CD4-positive, alpha-beta T cell (primary cell): ENCODE data around the gene AFF2. TPM values are rescaled to one million over a fixed set of nuclear protein-coding genes. Genes with fewer than 3 reads are reported as not detected.

Source experiments
- ATAC-seq: fragments of 200-7000 bp; cut with Tn5 transposase; one replicate; pipeline ENCODE4 v1.10.0; 2022; ENCODE audit warnings: mild to moderate bottlenecking; ENCODE audit not compliant: poor library complexity
- CTCF ChIA-PET: fragments of 350-600 bp; sonication (Branson Sonifier 250); formaldehyde crosslinking; loops from one replicate; lab custom pipeline; 2021; ENCODE audit warnings: antibody characterized with exemption, inconsistent platforms; lab: Charles Lee
- POLR2A ChIA-PET: fragments of 350-600 bp; sonication (Branson Sonifier 250); formaldehyde crosslinking; loops from one replicate; lab custom pipeline; 2021; ENCODE audit warnings: antibody characterized with exemption, inconsistent platforms; lab: Charles Lee
- DNase-seq, 14 experiments: peaks; one replicate each; pipeline ENCODE4 v3.0.0-alpha.2; 2013 to 2020; ENCODE audit warnings: mixed read lengths in 2 of 14
- H3K27ac ChIP-seq, 2 donors: one replicate each; pipeline versions ENCODE4 v1.5.1 to v1.7.0; 2013; ENCODE audit warnings: low read length in 2 of 2, low read depth in 1 of 2, mild to moderate bottlenecking in 1 of 2
- H3K27me3 ChIP-seq, 2 experiments: 1 replicate in 1 of 2; 2 replicates in 1 of 2; pipeline versions ENCODE4 v1.6.1 to v1.7.0; 2013; ENCODE audit warnings: low read length in 2 of 2, control low read depth in 1 of 2, mild to moderate bottlenecking in 1 of 2, moderate library complexity in 1 of 2; ENCODE audit not compliant: insufficient read depth in 2 of 2, control insufficient read depth in 1 of 2
- H3K36me3 ChIP-seq: one replicate; pipeline ENCODE4 v1.6.1; 2013; ENCODE audit warnings: low read length, control low read depth; ENCODE audit not compliant: insufficient read depth
- H3K4me1 ChIP-seq: one replicate; pipeline ENCODE4 v1.6.1; 2013; ENCODE audit warnings: low read length, control low read depth; ENCODE audit not compliant: insufficient read depth
- H3K4me3 ChIP-seq: one replicate; pipeline ENCODE4 v1.5.1; 2013; ENCODE audit warnings: mild to moderate bottlenecking, low read length, moderate library complexity
- H3K9me3 ChIP-seq, 2 experiments: 1 replicate in 1 of 2; 2 replicates in 1 of 2; pipeline versions ENCODE4 v1.6.1 to v1.7.0; 2013; ENCODE audit warnings: low read length in 2 of 2, mild to moderate bottlenecking in 2 of 2, control low read depth in 1 of 2, moderate library complexity in 1 of 2; ENCODE audit not compliant: control insufficient read depth in 1 of 2, insufficient read depth in 1 of 2
- H3K27ac Mint-ChIP-seq: one replicate; pipeline ENCODE4 v1.8.0; 2020; ENCODE audit warnings: mixed read lengths
- H3K27me3 Mint-ChIP-seq: one replicate; pipeline ENCODE4 v1.8.0; 2021; ENCODE audit warnings: mixed read lengths
- H3K36me3 Mint-ChIP-seq: one replicate; pipeline ENCODE4 v1.8.0; 2021; ENCODE audit warnings: low read depth, mixed read lengths
- H3K4me1 Mint-ChIP-seq: one replicate; pipeline ENCODE4 v1.8.0; 2021; ENCODE audit warnings: low read depth, mixed read lengths
- H3K4me3 Mint-ChIP-seq: one replicate; pipeline ENCODE4 v1.8.0; 2020; ENCODE audit warnings: mild to moderate bottlenecking, mixed read lengths
- H3K9me3 Mint-ChIP-seq: one replicate; pipeline ENCODE4 v1.8.0; 2020; ENCODE audit warnings: mixed read lengths
- intact Hi-C, 2 experiments: fragments of 100-400 bp; cut with DNase I in 1 of 2; cut with micrococcal nuclease in 1 of 2; formaldehyde crosslinking; loops; one replicate each; pipeline versions ENCODE4 v1.15.1 to v1.9.0; 2023 to 2025; cut with DNase I, micrococcal nuclease
- total RNA-seq, 174 experiments: library from RNA in 2 of 174; stranded (reverse) in 2 of 174; gene quantifications; one replicate each; pipeline ENCODE4 v1.2.3 and lab custom pipeline; 2021 to 2026
- TF ChIP-seq, protein P1 (sequence below): fragments of 200-600 bp; IDR thresholded peaks from one replicate; pipeline ENCODE4 v1.8.0; 2022; ENCODE audit warnings: antibody characterized with exemption, mild to moderate bottlenecking

AFF2 gene
- total RNA-seq, 2 experiments from 2014 or later = 5.9 to 6.2 TPM

DNA sequence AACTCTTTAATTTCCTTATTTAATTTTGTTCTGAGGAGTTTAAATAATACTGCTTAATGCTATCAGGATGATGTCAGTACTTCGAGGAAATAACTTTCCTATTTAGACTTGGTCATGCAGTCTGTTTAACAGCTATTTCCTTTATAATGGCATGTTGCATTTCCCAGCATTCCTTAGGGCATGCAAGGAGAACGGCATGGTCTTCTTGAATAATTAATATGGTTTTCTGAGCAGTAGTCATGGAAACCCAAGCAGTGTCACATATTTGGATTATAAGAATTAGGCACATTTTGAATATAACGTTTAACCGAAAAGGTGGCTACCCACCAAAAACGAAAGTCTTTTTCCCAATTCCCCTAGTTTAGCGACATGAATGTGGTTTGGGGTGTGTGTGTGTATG lies 76.0 kb downstream of the AFF2 start:
- intact Hi-C loops = no loop called here

DNA sequence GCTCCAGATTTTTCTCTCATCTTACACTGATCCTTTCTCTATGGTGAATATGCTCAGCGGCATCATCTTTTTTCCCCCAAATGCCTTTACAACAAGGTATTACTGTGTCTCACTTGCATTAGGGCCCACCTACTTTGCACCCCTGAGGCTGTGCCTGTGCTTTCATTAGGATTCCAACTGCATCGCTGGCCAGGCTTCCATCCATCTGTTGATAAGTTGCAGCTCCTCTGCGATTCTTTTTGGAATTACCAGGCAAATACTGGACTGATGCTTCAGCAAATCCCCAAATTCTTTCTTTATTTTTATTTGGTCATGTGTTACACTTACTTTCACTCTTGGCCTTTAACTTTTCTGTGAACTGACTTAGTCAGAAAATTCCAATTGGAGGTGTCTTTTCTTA lies 77.3 kb downstream of the AFF2 start:
- no peaks in the 10 kb centered on the region for H3K4me1 Mint-ChIP-seq
- intact Hi-C loops = no loop called here
- POLR2A ChIA-PET = no interaction called here
- Histone ChIP-seq H3K36me3 (no peaks in the 10 kb centered on the region), H3K27me3 (no peaks in the 10 kb centered on the region), H3K27ac (no peak overlapping the region), H3K4me1 (no peaks in the 10 kb centered on the region), H3K9me3 (no peaks in the 10 kb centered on the region), H3K4me3 (no peak overlapping the region)
- no peak overlapping the region for H3K27ac Mint-ChIP-seq
- no peak for DNase-seq
- ATAC-seq = no peak
- TF ChIP-seq, protein P1, sequence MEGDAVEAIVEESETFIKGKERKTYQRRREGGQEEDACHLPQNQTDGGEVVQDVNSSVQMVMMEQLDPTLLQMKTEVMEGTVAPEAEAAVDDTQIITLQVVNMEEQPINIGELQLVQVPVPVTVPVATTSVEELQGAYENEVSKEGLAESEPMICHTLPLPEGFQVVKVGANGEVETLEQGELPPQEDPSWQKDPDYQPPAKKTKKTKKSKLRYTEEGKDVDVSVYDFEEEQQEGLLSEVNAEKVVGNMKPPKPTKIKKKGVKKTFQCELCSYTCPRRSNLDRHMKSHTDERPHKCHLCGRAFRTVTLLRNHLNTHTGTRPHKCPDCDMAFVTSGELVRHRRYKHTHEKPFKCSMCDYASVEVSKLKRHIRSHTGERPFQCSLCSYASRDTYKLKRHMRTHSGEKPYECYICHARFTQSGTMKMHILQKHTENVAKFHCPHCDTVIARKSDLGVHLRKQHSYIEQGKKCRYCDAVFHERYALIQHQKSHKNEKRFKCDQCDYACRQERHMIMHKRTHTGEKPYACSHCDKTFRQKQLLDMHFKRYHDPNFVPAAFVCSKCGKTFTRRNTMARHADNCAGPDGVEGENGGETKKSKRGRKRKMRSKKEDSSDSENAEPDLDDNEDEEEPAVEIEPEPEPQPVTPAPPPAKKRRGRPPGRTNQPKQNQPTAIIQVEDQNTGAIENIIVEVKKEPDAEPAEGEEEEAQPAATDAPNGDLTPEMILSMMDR = no peak
- no peaks in the 10 kb centered on the region for H3K27me3 Mint-ChIP-seq
- H3K9me3 Mint-ChIP-seq = no peaks in the 10 kb centered on the region
- no peaks in the 10 kb centered on the region for H3K36me3 Mint-ChIP-seq
- CTCF ChIA-PET = no interaction called here
- no peak overlapping the region for H3K4me3 Mint-ChIP-seq

More for the DNA sequence above, 76.0 kb downstream of the AFF2 start:
- CTCF ChIA-PET = no interaction called here
- Histone ChIP-seq H3K36me3 (no peaks in the 10 kb centered on the region), H3K9me3 (no peaks in the 10 kb centered on the region), H3K27me3 (no peaks in the 10 kb centered on the region), H3K4me3 (no peak overlapping the region), H3K27ac (no peak overlapping the region), H3K4me1 (no peaks in the 10 kb centered on the region)
- ATAC-seq (no peak), DNase-seq (no peak)
- Mint-ChIP-seq H3K36me3 (no peaks in the 10 kb centered on the region), H3K4me3 (no peak overlapping the region), H3K4me1 (no peaks in the 10 kb centered on the region), H3K27me3 (no peaks in the 10 kb centered on the region), H3K9me3 (no peaks in the 10 kb centered on the region), H3K27ac (no peak overlapping the region)
- TF ChIP-seq, protein P1 = no peak
- POLR2A ChIA-PET = no interaction called here

DNA sequence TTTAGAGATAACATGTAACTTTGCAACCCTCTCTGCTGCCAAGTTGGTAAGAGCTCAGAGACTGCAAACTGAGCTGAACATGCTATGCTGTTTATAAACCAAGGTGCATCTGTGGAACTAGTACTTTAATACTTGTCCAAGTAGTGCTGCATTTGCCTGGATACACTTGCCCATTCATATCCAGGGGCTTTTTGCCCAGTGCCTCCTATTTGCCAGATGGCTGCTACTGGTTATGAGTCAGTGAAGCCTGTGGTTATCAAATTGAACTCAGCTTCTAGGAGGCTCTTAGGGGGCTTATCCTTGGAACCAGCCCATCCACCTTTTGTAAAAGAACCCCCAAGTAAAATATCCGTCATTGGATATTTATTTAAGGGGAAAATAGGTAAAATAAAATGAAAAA lies 79.6 kb downstream of the AFF2 start:
- no peak overlapping the region for H3K4me3 Mint-ChIP-seq
- Histone ChIP-seq H3K4me1 (no peaks in the 10 kb centered on the region), H3K4me3 (no peak overlapping the region), H3K9me3 (no peaks in the 10 kb centered on the region), H3K36me3 (no peaks in the 10 kb centered on the region), H3K27me3 (no peaks in the 10 kb centered on the region), H3K27ac (no peak overlapping the region)
- POLR2A ChIA-PET = no interaction called here
- TF ChIP-seq, protein P1 = no peak
- H3K4me1 Mint-ChIP-seq = no peaks in the 10 kb centered on the region
- H3K27me3 Mint-ChIP-seq = no peaks in the 10 kb centered on the region
- H3K36me3 Mint-ChIP-seq = no peaks in the 10 kb centered on the region
- ATAC-seq (no peak), DNase-seq (no peak)
- CTCF ChIA-PET = no interaction called here
- no peak overlapping the region for H3K27ac Mint-ChIP-seq
- no peaks in the 10 kb centered on the region for H3K9me3 Mint-ChIP-seq
- intact Hi-C loops = no loop called here
